HG03432 (cell line): Measurements from ENCODE around the gene PTRH2.
"Not testable (repeated sequence)": the region's sequence is repeated elsewhere in the genome, so short reads cannot be mapped to it uniquely, and the experiment has no call there.

Experiments used
- ATAC-seq: cut with Tn5 transposase; IDR thresholded peaks from one replicate; pipeline ENCODE4 v1.9.1; 2021; ENCODE audit warnings: mild to moderate bottlenecking, moderate library complexity; ENCODE audit not compliant: unreplicated experiment

Gene PTRH2

DNA sequence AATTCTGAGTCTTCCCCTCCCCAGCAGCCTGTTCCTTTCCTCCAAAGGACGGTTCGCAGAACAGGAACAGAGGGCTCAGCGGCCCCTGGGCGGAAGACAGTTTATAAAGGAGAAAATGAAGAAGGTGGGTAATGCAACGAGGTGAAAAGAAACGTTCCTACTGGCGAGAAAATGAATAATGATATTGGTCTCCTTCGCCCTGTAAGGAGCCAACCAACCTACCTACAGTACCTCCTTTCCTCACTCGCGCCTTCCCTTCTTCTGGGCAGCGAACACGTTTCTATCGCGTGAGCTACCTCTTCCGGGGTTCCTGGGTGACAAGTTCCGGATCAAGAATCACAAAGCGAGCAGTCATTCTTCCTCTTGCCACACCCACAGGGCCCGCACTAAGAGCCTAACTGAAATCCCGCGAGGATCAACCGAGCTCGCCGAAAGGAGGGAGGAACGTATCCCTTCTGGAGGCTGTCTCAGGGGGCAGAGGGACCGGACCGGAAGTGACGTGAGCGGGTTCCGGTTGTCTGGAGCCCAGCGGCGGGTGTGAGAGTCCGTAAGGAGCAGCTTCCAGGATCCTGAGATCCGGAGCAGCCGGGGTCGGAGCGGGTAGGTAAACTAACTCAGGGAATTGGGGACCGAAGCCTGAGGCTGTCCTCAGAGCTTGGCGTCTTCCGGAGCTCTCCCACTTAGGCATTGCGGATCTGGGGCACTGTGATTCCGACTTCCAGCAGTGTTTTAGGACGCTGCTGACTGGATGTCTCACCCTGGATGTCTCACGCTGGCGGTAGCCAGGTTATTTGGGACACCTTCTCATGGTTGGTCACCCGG is at the start of gene PTRH2, which contains the start of gene VMP1:
Gene PTRH2, minus strand, starts transcription at position 282 of the 822 bp plus-strand sequence. CDS start 9,452 bp downstream, outside the sequence.
Gene VMP1, plus strand, starts transcription at position 506 of the 822 bp plus-strand sequence. CDS start 23,793 bp downstream, outside the sequence.
- ATAC-seq, result peak; percentile 96

DNA sequence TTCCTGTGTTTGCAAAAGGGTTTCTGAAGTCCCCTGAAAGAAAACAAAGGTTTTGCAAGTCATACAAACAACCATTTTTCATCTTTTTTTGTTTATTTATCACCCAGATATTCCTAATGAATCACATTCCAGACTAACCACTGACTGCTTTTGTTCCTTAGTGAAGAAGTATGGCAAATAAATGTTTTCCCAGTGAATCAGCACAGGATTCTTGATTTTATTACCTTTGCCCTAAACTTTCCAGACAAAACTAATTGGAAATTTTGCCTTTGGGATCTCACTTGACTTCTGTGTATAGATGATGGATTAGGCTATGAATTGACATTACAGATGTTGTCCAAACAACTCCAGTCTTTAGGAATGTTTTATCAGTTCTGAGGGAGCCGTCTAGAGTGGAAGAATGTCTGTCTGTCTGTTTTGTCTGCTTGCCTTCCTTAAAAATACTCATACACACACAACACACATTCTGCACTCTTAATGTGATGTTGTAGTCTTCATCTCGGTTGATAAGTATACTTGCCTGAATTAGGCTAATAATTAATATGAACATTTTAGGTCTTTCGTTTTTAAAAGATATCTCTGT is 49.1 kb upstream of the PTRH2 start:
- ATAC-seq, result no peak

DNA sequence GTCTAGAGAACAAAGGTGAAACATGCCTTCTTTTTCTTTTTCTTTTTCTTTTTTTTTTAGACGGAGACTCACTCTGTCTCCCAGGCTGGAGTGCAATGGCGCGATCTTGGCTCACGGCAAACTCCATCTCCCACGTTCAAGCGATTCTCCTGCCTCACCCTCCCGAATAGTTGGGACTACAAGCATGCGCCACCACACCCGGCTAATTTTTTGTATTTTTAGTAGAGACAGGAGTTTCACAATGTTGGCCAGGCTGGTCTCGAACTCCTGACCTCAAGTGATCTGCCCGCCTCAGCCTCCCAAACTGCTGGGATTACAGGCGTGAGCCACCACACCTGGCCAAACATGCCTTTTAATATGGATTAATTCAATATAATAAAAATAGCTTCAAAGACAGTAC is 47.8 kb upstream of the PTRH2 start:
- ATAC-seq, result not testable (repeated sequence)

DNA sequence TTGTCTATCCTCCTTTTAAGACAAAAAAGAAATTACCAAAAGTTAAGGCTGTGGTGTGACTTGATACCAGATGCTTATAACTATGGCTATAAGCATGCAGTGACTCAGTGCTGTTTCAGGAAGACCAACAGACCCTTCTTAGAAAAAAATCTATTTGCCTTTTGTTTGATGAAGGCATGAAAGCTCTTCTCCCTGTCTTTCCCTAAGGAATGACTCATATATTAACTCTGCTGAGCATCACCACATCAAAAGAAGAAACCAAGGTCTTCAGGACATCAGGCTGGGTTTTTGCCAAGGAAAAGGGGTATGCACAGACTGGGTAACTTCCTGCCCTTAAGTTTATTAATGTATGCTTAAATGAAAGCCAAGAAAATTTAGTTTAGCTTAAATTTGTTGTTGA is 47.3 kb upstream of the PTRH2 start:
- no peak for ATAC-seq

DNA sequence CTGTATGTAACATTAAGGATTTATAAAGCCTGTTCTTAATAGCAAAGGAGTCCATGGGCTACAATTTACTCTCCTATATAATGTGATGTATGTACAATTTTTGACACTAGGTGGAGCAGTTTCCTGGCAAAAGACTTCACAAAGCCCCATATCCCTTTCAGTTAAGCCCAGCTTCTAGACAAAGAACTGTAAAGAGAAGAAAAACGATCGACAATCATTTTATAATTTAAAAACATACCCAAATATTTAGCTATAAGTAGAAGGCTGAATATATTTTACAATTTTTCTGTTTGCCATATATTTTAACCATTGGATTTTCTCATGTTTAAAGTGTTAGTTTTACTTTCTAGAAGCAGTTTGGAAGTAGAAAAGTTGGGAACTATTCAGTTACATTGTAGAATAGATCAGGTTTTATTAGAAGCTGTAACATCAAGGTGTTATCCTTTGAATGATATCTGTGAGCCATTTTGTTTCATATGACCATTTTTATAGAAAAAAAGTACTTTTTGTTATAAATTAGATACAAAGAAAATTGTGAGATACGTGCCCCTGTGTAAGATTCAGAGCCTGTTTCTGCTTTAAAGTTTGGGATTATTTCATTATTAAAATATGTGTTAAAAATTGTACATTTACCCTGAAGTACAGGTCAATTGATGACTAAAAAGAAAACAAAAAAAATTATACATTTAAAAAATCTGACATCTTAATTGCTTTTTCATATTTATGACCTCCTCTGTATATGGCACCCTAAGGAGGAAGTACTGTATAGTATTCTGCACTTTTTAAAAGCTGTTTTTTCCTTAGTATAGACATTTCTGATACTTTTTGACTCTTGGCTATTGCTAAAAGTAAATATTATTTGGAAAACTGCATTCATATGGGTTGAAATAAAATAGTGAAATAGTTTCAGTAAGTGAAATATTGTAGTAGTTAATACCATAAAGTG is 46.6 kb upstream of the PTRH2 start:
- ATAC-seq, result peak; percentile 72

GRCh38 chr17:59752922-59753321 is 45.7 kb upstream of the PTRH2 start:
- ATAC-seq, result no peak

GRCh38 chr17:59752446-59752845 is 45.2 kb upstream of the PTRH2 start:
- no peak for ATAC-seq

- no peak for ATAC-seq
These were observed 44.8 kb upstream of the PTRH2 start for GRCh38 chr17:59751955-59752413.

- no peak for ATAC-seq
These were observed 41.4 kb upstream of the PTRH2 start for GRCh38 chr17:59748591-59748990.

GRCh38 chr17:59746849-59747445 is 39.7 kb upstream of the PTRH2 start:
- no peak for ATAC-seq

- no peak for ATAC-seq
These were observed 37.8 kb upstream of the PTRH2 start for GRCh38 chr17:59745040-59745439.

DNA sequence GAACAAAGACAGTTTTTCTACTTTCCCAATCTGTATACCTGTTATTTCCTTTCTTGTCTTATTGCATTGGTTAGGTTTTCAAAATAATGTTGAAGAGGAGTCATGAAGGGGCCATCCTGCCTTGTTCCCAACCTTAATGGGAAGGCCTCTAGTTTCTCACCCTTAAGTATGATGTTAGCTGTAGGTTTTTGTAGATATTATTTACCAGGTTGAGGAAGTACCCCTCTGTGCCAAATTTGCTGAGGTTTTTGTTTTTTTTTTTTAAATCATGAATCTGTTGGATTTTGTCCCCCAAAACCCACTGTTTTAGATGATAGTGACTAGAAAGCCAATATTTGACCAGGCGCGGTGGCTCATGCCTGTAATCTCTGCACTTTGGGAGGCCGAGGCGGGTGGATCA is 36.6 kb upstream of the PTRH2 start:
- ATAC-seq, result no peak

DNA sequence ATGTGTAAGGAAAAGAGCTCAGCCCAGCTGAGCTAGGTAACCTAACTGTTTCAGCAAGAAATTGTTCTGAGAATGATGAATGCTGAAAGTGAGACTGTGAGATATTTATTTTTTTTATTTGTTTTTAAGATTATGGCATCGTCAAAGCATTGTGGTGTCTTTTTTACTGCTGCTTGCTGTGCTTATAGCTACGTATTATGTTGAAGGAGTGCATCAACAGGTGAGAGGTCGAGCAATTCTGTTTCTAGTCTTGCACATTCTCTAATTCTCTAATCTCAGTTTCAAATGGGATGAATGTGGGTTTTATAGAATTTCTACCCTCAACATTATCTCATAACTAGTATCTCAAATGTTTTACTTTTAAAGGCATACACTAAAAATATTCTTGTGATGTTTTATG is 30.1 kb upstream of the PTRH2 start:
- no peak for ATAC-seq

GRCh38 chr17:59734226-59734625 is 27.0 kb upstream of the PTRH2 start:
- no peak for ATAC-seq

GRCh38 chr17:59733697-59734096 is 26.5 kb upstream of the PTRH2 start:
- no peak for ATAC-seq

GRCh38 chr17:59730268-59730834 is 23.1 kb upstream of the PTRH2 start:
- ATAC-seq, result no peak

GRCh38 chr17:59727817-59728533 is 20.7 kb upstream of the PTRH2 start:
- ATAC-seq, result no peak

GRCh38 chr17:59725691-59726090 is 18.5 kb upstream of the PTRH2 start:
- ATAC-seq, result no peak

DNA sequence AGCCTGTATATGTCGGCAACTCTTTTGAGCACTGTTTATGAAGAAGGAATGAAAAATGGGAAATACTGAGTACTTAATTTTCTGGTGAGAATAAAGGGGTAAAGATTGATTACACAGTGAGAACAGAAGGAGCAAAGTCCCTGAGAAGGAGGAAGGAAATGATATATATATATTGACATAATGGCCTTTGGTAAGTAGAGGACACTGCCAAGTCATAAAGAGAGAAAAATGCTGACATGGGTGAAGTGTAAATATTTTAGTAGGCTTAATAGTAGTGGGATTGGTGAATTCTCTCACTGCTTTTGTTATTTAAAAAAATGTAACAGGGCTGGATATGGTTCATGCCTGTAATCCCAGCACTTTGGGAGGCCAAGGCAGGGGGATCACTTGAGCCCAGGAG is 16.4 kb upstream of the PTRH2 start:
- ATAC-seq, result no peak

- no peak for ATAC-seq
These were observed 15.8 kb upstream of the PTRH2 start for GRCh38 chr17:59723041-59723440.
